NCI-H524 (cell line): ENCODE data around the gene IVL.

Experiments used
- DNase-seq, 2 experiments: peaks; one replicate each; lab custom pipeline; 2025; lab: John Stamatoyannopoulos, UW

Gene IVL

GRCh38 chr1:152953761-152954160 lies 45.4 kb downstream of the IVL start:
- no peak for DNase-seq

GRCh38 chr1:152954436-152954835 lies 46.1 kb downstream of the IVL start:
- DNase-seq: no peak

GRCh38 chr1:152957561-152957960 lies 49.2 kb downstream of the IVL start:
- no peak for DNase-seq

GRCh38 chr1:152959273-152959672 lies 50.9 kb downstream of the IVL start:
- no peak for DNase-seq

- DNase-seq: no peak
Observed at GRCh38 chr1:152959801-152960451, 51.6 kb downstream of the IVL start.

- DNase-seq: no peak
Observed at GRCh38 chr1:152960452-152961044, 52.2 kb downstream of the IVL start.
